ENCODE data around the gene SHISA9. TPM values are rescaled to one million over a fixed set of nuclear protein-coding genes. Genes with fewer than 3 reads are reported as not detected.

The SHISA9 gene
- polyA plus RNA-seq, 2 of the 4 experiments (the other 2 are of a cell fraction) = 0.16 TPM; not detected in 1

GRCh38 chr16:12866981-12867551 is 34.3 kb upstream of the SHISA9 start:
- ChIA-PET CTCF (interaction anchor here (1.2 kb wide), 1 partner anchor 13 kb away, joined by 3 read pairs; no protein-coding TSS in a partner anchor), POLR2A (no interaction called here)
- TF ChIP-seq MAFK (IDR thresholded peaks at IDR 0.05; ENCODE audit: partially characterized antibody) (peak; percentile 58), SMC3 (IDR thresholded peaks at IDR 0.05) (no peak)
- ATAC-seq = no peak
- DNase-seq (ENCODE audit: low read depth in 1 of 2, low spot score in 1 of 2) = no peak
- 0 out of 3 replicates have a peak, but pooled peaks cover 2% of the 10 kb centered on the region for H3K9me3 ChIP-seq
- no peak overlapping the region for H3K27ac ChIP-seq
- no peaks in the 10 kb centered on the region for H3K4me1 ChIP-seq
- WGBS (ENCODE audit: missing lambda C conversion rate) = 58% methylated on average over 3 of the region's 3 CpGs
- H3K4me3 ChIP-seq = no peak overlapping the region
- no peak overlapping the region for H3K4me2 ChIP-seq
- no peak for FAIRE-seq

- FAIRE-seq (no peak), ATAC-seq (no peak), DNase-seq (ENCODE audit: low read depth in 1 of 2, low spot score in 1 of 2) (no peak)
- no peak overlapping the region for H3K4me3 ChIP-seq
- H3K27ac ChIP-seq = no peak overlapping the region
- no peak for TF ChIP-seq TFCP2L1 (CRISPR knock-in tag; IDR thresholded peaks at IDR 0.05)
- TF ChIP-seq PBX3 (IDR thresholded peaks at IDR 0.05) = no peak
- TF ChIP-seq ZFP36 (IDR thresholded peaks at IDR 0.05; ENCODE audit: borderline replicate concordance, partially characterized antibody) = no peak
- no peak for TF ChIP-seq CHD4 (IDR thresholded peaks at IDR 0.05; ENCODE audit: borderline replicate concordance)
- TF ChIP-seq BHLHE40 (IDR thresholded peaks at IDR 0.05; ENCODE audit: low read depth, low read length) = no peak
- no peak for TF ChIP-seq RNF2 (IDR thresholded peaks at IDR 0.05; ENCODE audit: borderline replicate concordance, low read depth)
- TF ChIP-seq ESRRA (IDR thresholded peaks at IDR 0.05; ENCODE audit: borderline replicate concordance, low read length) = no peak
- no peak for TF ChIP-seq CBX8 (IDR thresholded peaks at IDR 0.05)
- H3K9me3 ChIP-seq = 0 out of 3 replicates have a peak, but pooled peaks cover 2% of the 10 kb centered on the region
- 64% methylated on average over 3 of the region's 3 CpGs for WGBS (ENCODE audit: missing lambda C conversion rate)
- CTCF ChIA-PET = interaction anchor here (0.5 to 0.6 kb wide), 2 partner anchors 21 to 119 kb away, joined by 3 to 4 read pairs; no protein-coding TSS in a partner anchor
- POLR2A ChIA-PET = interaction anchor here (0.6 kb wide), 1 partner anchor 143 kb away, joined by 4 read pairs; no protein-coding TSS in a partner anchor
- H3K4me1 ChIP-seq = no peaks in the 10 kb centered on the region
- H3K4me2 ChIP-seq = no peak overlapping the region
These were observed 33.2 kb upstream of the SHISA9 start for GRCh38 chr16:12868169-12868568.

GRCh38 chr16:12868788-12869187 is 32.6 kb upstream of the SHISA9 start:
- FAIRE-seq = no peak
- CTCF ChIA-PET = interaction anchor here (0.5 to 0.6 kb wide), 2 partner anchors 20 to 120 kb away, joined by 3 to 4 read pairs; no protein-coding TSS in a partner anchor
- Histone ChIP-seq H3K4me3 (no peak overlapping the region), H3K4me2 (no peak overlapping the region), H3K9me3 (0 out of 3 replicates have a peak, but pooled peaks cover 2% of the 10 kb centered on the region), H3K4me1 (peaks cover 3% of the 10 kb centered on the region; the same call in 2 of the 3 replicates), H3K27ac (no peak overlapping the region)
- WGBS (ENCODE audit: missing lambda C conversion rate) = 53% methylated on average over 8 of the region's 8 CpGs
- no peak for TF ChIP-seq E2F6 (IDR thresholded peaks at IDR 0.05; ENCODE audit: borderline replicate concordance, low read depth)
- no peak for TF ChIP-seq BCL3 (IDR thresholded peaks at IDR 0.05)
- no peak for TF ChIP-seq HDAC2 (IDR thresholded peaks at IDR 0.05)
- TF ChIP-seq CTCF (IDR thresholded peaks at IDR 0.05) = no peak
- no peak for TF ChIP-seq EHMT2 (IDR thresholded peaks at IDR 0.05; ENCODE audit: low read depth)
- TF ChIP-seq ZSCAN20 (CRISPR knock-in tag; IDR thresholded peaks at IDR 0.05) = no peak
- no peak for TF ChIP-seq TFCP2L1 (CRISPR knock-in tag; IDR thresholded peaks at IDR 0.05)
- TF ChIP-seq MAX (IDR thresholded peaks at IDR 0.05) = no peak
- TF ChIP-seq CHD4 (IDR thresholded peaks at IDR 0.05; ENCODE audit: borderline replicate concordance) = no peak
- TF ChIP-seq KDM1A (IDR thresholded peaks at IDR 0.05; ENCODE audit: low read depth) = no peak
- no peak for ATAC-seq
- POLR2A ChIA-PET = no interaction called here
- no peak for DNase-seq (ENCODE audit: low read depth in 1 of 2, low spot score in 1 of 2)

Measured in A549 (cell line).